DMS153 treated with DMSO at 0.1 percent for 48 hours (cell line): ENCODE data around the gene E2F4.

Experiments
- DNase-seq: peaks from one replicate; lab custom pipeline; 2025; ENCODE audit not compliant: unreplicated experiment; lab: John Stamatoyannopoulos, UW

The E2F4 gene

GRCh38 chr16:67190448-67191399, 1.2 kb upstream of the E2F4 start:
- DNase-seq: no peak

GRCh38 chr16:67191411-67191994, 452 bp upstream of the E2F4 start:
- DNase-seq: no peak

GRCh38 chr16:67192781-67193361, 916 bp downstream of the E2F4 start:
- DNase-seq: no peak

- no peak for DNase-seq
Measured at GRCh38 chr16:67193536-67193935, 1.6 kb downstream of the E2F4 start.

- DNase-seq: no peak
Measured at GRCh38 chr16:67194260-67194659, 2.3 kb downstream of the E2F4 start.

- DNase-seq: no peak
Measured at GRCh38 chr16:67195676-67196075, 3.7 kb downstream of the E2F4 start.

GRCh38 chr16:67196881-67197280, 4.9 kb downstream of the E2F4 start:
- no peak for DNase-seq

GRCh38 chr16:67197704-67198103, 5.7 kb downstream of the E2F4 start:
- no peak for DNase-seq

GRCh38 chr16:67198238-67198734, 6.3 kb downstream of the E2F4 start:
- peak; percentile 35 for DNase-seq

- DNase-seq: peak; percentile 36
Measured at GRCh38 chr16:67199011-67199807, 7.3 kb downstream of the E2F4 start, which contains the start of gene ELMO3. Gene ELMO3 (plus strand): TSS chr16:67199131. CDS start chr16:67199327, 196 bp downstream.

- DNase-seq: no peak
Measured at GRCh38 chr16:67199808-67200198, 7.8 kb downstream of the E2F4 start.

- no peak for DNase-seq
Measured at GRCh38 chr16:67200491-67200890, 8.5 kb downstream of the E2F4 start.

GRCh38 chr16:67201411-67202345, 9.7 kb downstream of the E2F4 start:
- DNase-seq: no peak

GRCh38 chr16:67202426-67202825, 10.5 kb downstream of the E2F4 start:
- no peak for DNase-seq

- DNase-seq: no peak
Measured at GRCh38 chr16:67202956-67203493, 11.1 kb downstream of the E2F4 start.

GRCh38 chr16:67204076-67204475, 12.1 kb downstream of the E2F4 start:
- no peak for DNase-seq

GRCh38 chr16:67206129-67206837, 14.3 kb downstream of the E2F4 start:
- no peak for DNase-seq

- DNase-seq: no peak
Measured at GRCh38 chr16:67206838-67207248, 14.9 kb downstream of the E2F4 start.
